Endothelial cell of umbilical vein (primary cell): ENCODE measurements around the gene LRIG1. TPM values are rescaled to one million over a fixed set of nuclear protein-coding genes. Genes with fewer than 3 reads are reported as not detected.

Experiments used
- BruUV-seq: library from RNA; stranded (reverse); fragments of 400-500 nt; replicated peaks from 2 replicates; lab custom pipeline; 2021; lab: Mats Ljungman, UMichigan
- CTCF ChIA-PET: fragments of 300-600, 350-600 bp; sonication (Branson Sonifier 250); formaldehyde crosslinking; loops from one replicate; lab custom pipeline; 2021; ENCODE audit warnings: antibody characterized with exemption, inconsistent platforms; lab: Charles Lee
- POLR2A ChIA-PET: fragments of 300-600, 350-600 bp; sonication (Branson Sonifier 250); formaldehyde crosslinking; loops from one replicate; lab custom pipeline; 2021; ENCODE audit warnings: antibody characterized with exemption, inconsistent platforms; lab: Charles Lee
- DNase-seq: peaks from one replicate; pipeline ENCODE4 v3.0.0-alpha.2; 2011; ENCODE audit warnings: low read depth, low spot score
- FAIRE-seq: peaks from 2 replicates; lab custom pipeline; 2011; peaks lifted over from hg19 to GRCh38; lab: Jason Lieb, UNC
- H2AFZ ChIP-seq: 2 replicates; pipeline ENCODE4 v1.6.0; 2012; ENCODE audit warnings: low read depth, low read length, control low read depth, inconsistent platforms
- H3K27ac ChIP-seq: 2 replicates; pipeline ENCODE4 v1.5.1; 2011; ENCODE audit warnings: low read depth, mild to moderate bottlenecking, control low read depth, low read length, moderate library complexity; ENCODE audit not compliant: insufficient read depth
- H3K27me3 ChIP-seq, 2 experiments: 2 replicates each; pipeline versions ENCODE4 v1.6.0 to v1.6.1; 2011; ENCODE audit warnings: low read length in 2 of 2, mixed read lengths in 1 of 2; ENCODE audit not compliant: control insufficient read depth in 2 of 2, insufficient read depth in 2 of 2
- H3K36me3 ChIP-seq, 2 experiments: 2 replicates in 1 of 2; 3 replicates in 1 of 2; pipeline ENCODE4 v1.5.1; 2011; ENCODE audit warnings: low read length in 2 of 2, mild to moderate bottlenecking in 1 of 2, moderate library complexity in 1 of 2; ENCODE audit not compliant: control insufficient read depth in 2 of 2, insufficient read depth in 2 of 2; ENCODE audit errors: extremely low read depth in 1 of 2
- H3K4me1 ChIP-seq: 3 replicates; pipeline ENCODE4 v1.5.1; 2011; ENCODE audit warnings: mild to moderate bottlenecking, low read length; ENCODE audit not compliant: control insufficient read depth, insufficient read depth; ENCODE audit errors: extremely low read depth
- H3K4me2 ChIP-seq: 2 replicates; pipeline ENCODE4 v1.6.1; 2011; ENCODE audit warnings: low read length, control low read depth, mixed read lengths; ENCODE audit not compliant: insufficient read depth
- H3K4me3 ChIP-seq, 3 experiments: fragments of 200-600 bp in 1 of 3; sonication (generic), shearing (Covaris generic) in 1 of 3; replicated peaks in 1 of 3; 2 replicates each; pipeline ENCODE4 v1.5.1; 2011 to 2016; ENCODE audit warnings: control low read depth in 3 of 3, low read length in 3 of 3, mild to moderate bottlenecking in 2 of 3, inconsistent platforms in 1 of 3, low read depth in 1 of 3, moderate library complexity in 1 of 3; ENCODE audit not compliant: insufficient read depth in 1 of 3
- H3K79me2 ChIP-seq: 2 replicates; pipeline ENCODE4 v1.6.0; 2012; ENCODE audit warnings: low read length, inconsistent platforms; ENCODE audit not compliant: control insufficient read depth, insufficient read depth
- H3K9ac ChIP-seq: replicated peaks from 2 replicates; pipeline ENCODE3; 2011; ENCODE audit warnings: low read length, control low read depth; ENCODE audit not compliant: insufficient read depth; ENCODE audit errors: extremely low read depth
- H3K9me1 ChIP-seq: replicated peaks from 3 replicates; pipeline ENCODE4 v1.6.0; 2011; ENCODE audit warnings: mild to moderate bottlenecking, low read length; ENCODE audit not compliant: control insufficient read depth, insufficient read depth; ENCODE audit errors: extremely low read depth
- H3K9me3 ChIP-seq: replicated peaks from 2 replicates; pipeline ENCODE4 v1.5.1; 2012; ENCODE audit warnings: low read length, inconsistent platforms; ENCODE audit not compliant: control insufficient read depth, insufficient read depth
- H4K20me1 ChIP-seq: replicated peaks from 2 replicates; pipeline ENCODE3; 2011; ENCODE audit warnings: mild to moderate bottlenecking, low read length; ENCODE audit not compliant: control insufficient read depth, insufficient read depth; ENCODE audit errors: extremely low read depth
- CTCF ChIP-seq, 2 donors: IDR thresholded peaks; 1 replicate in 1 of 2; 2 replicates in 1 of 2; pipeline ENCODE4 v1.5.1; 2011; ENCODE audit warnings: low read length in 2 of 2, mild to moderate bottlenecking in 2 of 2, moderate library complexity in 2 of 2, control low read depth in 1 of 2, inconsistent platforms in 1 of 2, low read depth in 1 of 2; ENCODE audit not compliant: insufficient read depth in 1 of 2; ENCODE audit errors: extremely low read depth in 1 of 2
- EZH2 ChIP-seq: IDR thresholded peaks from 2 replicates; pipeline ENCODE4 v1.6.1; 2012; ENCODE audit warnings: borderline replicate concordance, low read depth, mild to moderate bottlenecking, moderate library complexity, low read length, inconsistent platforms; ENCODE audit not compliant: severe bottlenecking
- FOS ChIP-seq: IDR thresholded peaks from 2 replicates; pipeline ENCODE4 v1.6.1; 2011; ENCODE audit warnings: mild to moderate bottlenecking, low read length, moderate library complexity, borderline replicate concordance; ENCODE audit not compliant: insufficient read depth
- GATA2 ChIP-seq: IDR thresholded peaks from 2 replicates; pipeline ENCODE4 v1.7.0; 2011; ENCODE audit warnings: low read depth, mild to moderate bottlenecking, moderate library complexity, mixed read lengths, low read length; ENCODE audit not compliant: insufficient read length, insufficient read depth
- JUN ChIP-seq: IDR thresholded peaks from 2 replicates; pipeline ENCODE4 v1.6.1; 2011; ENCODE audit warnings: borderline replicate concordance, low read depth; ENCODE audit not compliant: insufficient read length, insufficient read depth
- MAX ChIP-seq: IDR thresholded peaks from 2 replicates; pipeline ENCODE4 v1.6.1; 2011; ENCODE audit not compliant: insufficient read depth, insufficient read length
- MYC ChIP-seq: IDR thresholded peaks from one replicate; pipeline ENCODE4 v1.6.1; 2011; ENCODE audit warnings: mild to moderate bottlenecking, low read depth, low read length
- POLR2A ChIP-seq: IDR thresholded peaks from 2 replicates; pipeline ENCODE4 v1.6.1; 2012; ENCODE audit warnings: low read depth, mild to moderate bottlenecking, control low read depth, low read length
- POLR2AphosphoS5 ChIP-seq: IDR thresholded peaks from 2 replicates; pipeline ENCODE4 v1.6.1; 2012; ENCODE audit warnings: low read depth, mild to moderate bottlenecking, control low read depth, low read length, moderate library complexity; ENCODE audit not compliant: insufficient read depth
- dilution Hi-C: fragments of 300-500 bp; cut with MboI; formaldehyde crosslinking; loops from one replicate; pipeline ENCODE4 v1.15.0; 2019; ENCODE audit warnings: low sequenced_read_pairs; ENCODE audit not compliant: extremely low pct_ligation_motif_present
- intact Hi-C: fragments of 100-400 bp; cut with micrococcal nuclease; formaldehyde crosslinking; loops from one replicate; pipeline ENCODE4 v1.10.0; 2022
- polyA plus RNA-seq, 4 experiments: library from polyadenylated mRNA; depleted of rRNA in 3 of 4; stranded (reverse) in 3 of 4; unstranded in 1 of 4; fragments of >200 nt; gene quantifications; 2 replicates each; pipeline versions ENCODE4 v1.2.1 to v1.2.3, GENCODE V29; 2011 to 2012; ENCODE audit warnings: missing spikeins in 1 of 4
- total RNA-seq: library from RNA; stranded (reverse); gene quantifications from 2 replicates; pipeline ENCODE4 v1.2.3, GENCODE V29; 2021

The LRIG1 gene
- total and polyA plus RNA-seq, 2 donors (not counting 3 experiments of a cell fraction or from before 2014, with no cell fraction given): 50.3 to 52.2 TPM

- Histone ChIP-seq H3K4me2 (no peak overlapping the region), H3K9ac (no peak overlapping the region), H3K9me1 (no peaks in the 10 kb centered on the region), H3K4me3 (no peak overlapping the region), H4K20me1 (no peaks in the 10 kb centered on the region), H3K27ac (no peak overlapping the region), H3K9me3 (no peaks in the 10 kb centered on the region), H2AFZ (no peak overlapping the region), H3K27me3 (peaks cover 18 to 23% of the 10 kb centered on the region in 2 experiments), H3K36me3 (no peaks in the 10 kb centered on the region), H3K79me2 (no peaks in the 10 kb centered on the region), H3K4me1 (no peaks in the 10 kb centered on the region)
- intact Hi-C loops (no loop called here), dilution Hi-C loops (no loop called here)
- DNase-seq (no peak), FAIRE-seq (no peak)
- ChIA-PET CTCF (interaction anchor here (0.6 kb wide), 1 partner anchor 130 kb away, joined by 4 read pairs; no protein-coding TSS in a partner anchor), POLR2A (no interaction called here)
- no peak for TF ChIP-seq EZH2
- TF ChIP-seq MAX: no peak
- no peak for TF ChIP-seq POLR2AphosphoS5
- TF ChIP-seq CTCF (IDR thresholded peaks at IDR 0.05; ENCODE audit: extremely low read depth in 1 of 2, insufficient read depth in 1 of 2, low read depth in 1 of 2, low read length in 2 of 2): no peak
- no peak for TF ChIP-seq JUN
- no peak for TF ChIP-seq MYC
- TF ChIP-seq POLR2A: no peak
- no peak for TF ChIP-seq FOS
- no peak for TF ChIP-seq GATA2
- BruUV-seq: no TSS peak
Measured at GRCh38 chr3:66507423-66508260, 6.8 kb upstream of the LRIG1 start.
